GM12873 (cell line): ENCODE data around the gene ZSWIM5.

Source experiments
- CTCF ChIP-seq: IDR thresholded peaks from 2 replicates; pipeline ENCODE4 v1.5.1; 2012; ENCODE audit warnings: low read depth, mild to moderate bottlenecking, moderate library complexity, low read length, control low read depth; ENCODE audit not compliant: insufficient read depth; ENCODE audit errors: missing control alignments

The ZSWIM5 gene

DNA sequence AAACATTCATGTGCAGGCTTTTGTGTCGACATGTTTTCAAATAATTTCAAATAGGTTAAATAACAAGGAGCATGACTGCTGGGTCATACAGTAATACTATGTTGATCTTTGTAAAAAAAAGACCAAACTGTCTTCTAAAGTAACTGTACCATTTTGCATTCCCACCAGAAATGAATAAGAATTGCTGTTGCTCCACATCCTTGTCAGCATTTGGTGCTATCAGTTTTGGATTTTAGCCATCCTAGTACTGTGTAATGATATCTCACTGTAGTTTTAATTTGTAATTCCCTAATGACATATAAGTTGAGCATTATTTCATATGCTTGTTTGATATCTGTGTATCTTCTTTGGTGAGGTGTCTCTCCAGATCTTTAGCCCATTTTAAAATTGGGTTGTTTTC lies 182.7 kb downstream of the ZSWIM5 start:
- no peak for TF ChIP-seq CTCF

- peak; percentile 97 for TF ChIP-seq CTCF
Measured at GRCh38 chr1:45018599-45019230, 187.7 kb downstream of the ZSWIM5 start.

- TF ChIP-seq CTCF, result no peak
Measured at GRCh38 chr1:45016767-45017166, 189.6 kb downstream of the ZSWIM5 start.

- TF ChIP-seq CTCF, result no peak
Measured at GRCh38 chr1:45016090-45016697, 190.2 kb downstream of the ZSWIM5 start.

GRCh38 chr1:45015683-45016082 lies 190.7 kb downstream of the ZSWIM5 start:
- no peak for TF ChIP-seq CTCF

- peak; percentile 93 for TF ChIP-seq CTCF
Measured at GRCh38 chr1:45014321-45015028, 191.9 kb downstream of the ZSWIM5 start.

- no peak for TF ChIP-seq CTCF
Measured at GRCh38 chr1:45013551-45014209, 192.7 kb downstream of the ZSWIM5 start.
